ENCODE results near the gene KLHDC7A.

The KLHDC7A gene

DNA sequence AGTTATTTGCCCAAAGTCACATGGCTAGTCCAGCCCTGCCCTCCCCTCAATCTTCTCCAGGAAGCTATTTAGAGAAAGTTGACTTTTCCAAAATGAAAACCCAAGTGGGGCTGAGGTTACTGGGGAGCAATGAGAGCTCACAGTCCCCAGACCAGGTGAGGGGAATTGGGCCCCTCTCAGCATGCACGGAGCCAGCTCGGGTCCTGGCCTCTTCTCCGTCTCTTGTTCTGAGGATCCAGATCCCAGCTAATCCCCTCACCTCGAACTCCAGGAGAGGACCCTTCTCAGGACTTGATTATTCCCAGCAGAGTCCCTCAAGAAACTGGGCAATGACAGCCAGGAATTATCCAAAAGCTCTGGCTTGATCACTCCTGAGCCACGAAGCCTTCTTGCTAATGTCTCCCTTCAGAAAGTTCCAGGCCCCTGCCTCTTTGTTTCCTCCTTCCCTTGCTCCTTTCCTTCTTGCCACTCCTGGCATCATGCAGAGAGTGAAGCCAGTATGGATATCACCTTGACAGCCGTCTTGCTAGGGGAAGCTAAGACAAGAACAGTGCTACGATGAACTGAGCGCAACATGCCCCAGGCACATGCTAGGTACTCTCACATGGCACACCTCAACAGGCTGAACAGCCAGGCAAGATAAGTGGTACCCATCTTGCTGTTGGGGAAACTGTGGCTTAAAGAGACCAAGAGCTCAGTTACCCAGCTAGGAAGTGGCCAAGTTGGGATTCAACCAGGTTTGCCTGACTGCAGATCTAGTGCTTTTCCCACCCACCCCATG lies 51.9 kb downstream of the KLHDC7A start:
- H3K4me2 ChIP-seq = no peak overlapping the region
- H3K27ac ChIP-seq = no peak overlapping the region
- no peaks in the 10 kb centered on the region for H3K36me3 ChIP-seq (ENCODE audit: insufficient read depth)
- TF ChIP-seq, protein P1, sequence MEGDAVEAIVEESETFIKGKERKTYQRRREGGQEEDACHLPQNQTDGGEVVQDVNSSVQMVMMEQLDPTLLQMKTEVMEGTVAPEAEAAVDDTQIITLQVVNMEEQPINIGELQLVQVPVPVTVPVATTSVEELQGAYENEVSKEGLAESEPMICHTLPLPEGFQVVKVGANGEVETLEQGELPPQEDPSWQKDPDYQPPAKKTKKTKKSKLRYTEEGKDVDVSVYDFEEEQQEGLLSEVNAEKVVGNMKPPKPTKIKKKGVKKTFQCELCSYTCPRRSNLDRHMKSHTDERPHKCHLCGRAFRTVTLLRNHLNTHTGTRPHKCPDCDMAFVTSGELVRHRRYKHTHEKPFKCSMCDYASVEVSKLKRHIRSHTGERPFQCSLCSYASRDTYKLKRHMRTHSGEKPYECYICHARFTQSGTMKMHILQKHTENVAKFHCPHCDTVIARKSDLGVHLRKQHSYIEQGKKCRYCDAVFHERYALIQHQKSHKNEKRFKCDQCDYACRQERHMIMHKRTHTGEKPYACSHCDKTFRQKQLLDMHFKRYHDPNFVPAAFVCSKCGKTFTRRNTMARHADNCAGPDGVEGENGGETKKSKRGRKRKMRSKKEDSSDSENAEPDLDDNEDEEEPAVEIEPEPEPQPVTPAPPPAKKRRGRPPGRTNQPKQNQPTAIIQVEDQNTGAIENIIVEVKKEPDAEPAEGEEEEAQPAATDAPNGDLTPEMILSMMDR (conservative IDR thresholded peaks at IDR 0.05; ENCODE audit: low read depth, low read length) = no peak
- H2AFZ ChIP-seq (ENCODE audit: low read depth) = no peak overlapping the region
- H3K9ac ChIP-seq = no peak overlapping the region
- no peak overlapping the region for H3K4me3 ChIP-seq (IDR thresholded peaks at IDR 0.05; ENCODE audit: insufficient read depth, low read depth, low read length)
- peaks cover under 1% of the 10 kb centered on the region; the same call in 1 of the 2 replicates for H3K27me3 ChIP-seq (ENCODE audit: insufficient read depth, low read depth)
- H4K20me1 ChIP-seq (ENCODE audit: insufficient read depth) = no peaks in the 10 kb centered on the region
- no peaks in the 10 kb centered on the region for H3K4me1 ChIP-seq (ENCODE audit: low read depth, poor library complexity, severe bottlenecking)
- no peaks in the 10 kb centered on the region for H3K79me2 ChIP-seq (ENCODE audit: insufficient read depth, low read depth)

DNA sequence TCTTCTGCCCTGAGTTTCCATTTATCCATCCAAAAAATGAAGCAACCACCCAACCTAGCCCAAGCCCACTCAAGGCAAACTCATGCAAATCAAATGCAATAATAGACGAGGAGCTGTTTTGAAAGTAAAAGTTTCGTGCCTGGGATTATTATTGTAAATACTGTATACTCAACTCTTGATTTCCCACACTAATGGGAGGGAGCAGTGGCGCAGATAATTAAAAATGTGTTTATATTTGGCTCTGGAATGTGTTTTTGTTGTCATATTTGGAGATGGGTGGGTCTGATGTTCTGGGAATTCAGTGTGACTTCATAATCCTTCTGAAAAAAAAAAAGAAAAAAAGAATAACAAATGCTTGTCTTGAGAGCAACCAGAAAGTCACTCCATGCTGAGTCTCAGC lies 52.5 kb downstream of the KLHDC7A start:
- H3K27me3 ChIP-seq (ENCODE audit: insufficient read depth, low read depth) = peaks cover 2% of the 10 kb centered on the region; the same call in 1 of the 2 replicates
- H2AFZ ChIP-seq (ENCODE audit: low read depth) = no peak overlapping the region
- no peaks in the 10 kb centered on the region for H4K20me1 ChIP-seq (ENCODE audit: insufficient read depth)
- H3K4me3 ChIP-seq (IDR thresholded peaks at IDR 0.05; ENCODE audit: insufficient read depth, low read depth, low read length) = no peak overlapping the region
- no peak overlapping the region for H3K4me2 ChIP-seq
- no peaks in the 10 kb centered on the region for H3K4me1 ChIP-seq (ENCODE audit: low read depth, poor library complexity, severe bottlenecking)
- no peaks in the 10 kb centered on the region for H3K79me2 ChIP-seq (ENCODE audit: insufficient read depth, low read depth)
- no peak overlapping the region for H3K9ac ChIP-seq
- H3K27ac ChIP-seq = no peak overlapping the region
- TF ChIP-seq, protein P1 (conservative IDR thresholded peaks at IDR 0.05; ENCODE audit: low read depth, low read length) = no peak
- H3K36me3 ChIP-seq (ENCODE audit: insufficient read depth) = no peaks in the 10 kb centered on the region

DNA sequence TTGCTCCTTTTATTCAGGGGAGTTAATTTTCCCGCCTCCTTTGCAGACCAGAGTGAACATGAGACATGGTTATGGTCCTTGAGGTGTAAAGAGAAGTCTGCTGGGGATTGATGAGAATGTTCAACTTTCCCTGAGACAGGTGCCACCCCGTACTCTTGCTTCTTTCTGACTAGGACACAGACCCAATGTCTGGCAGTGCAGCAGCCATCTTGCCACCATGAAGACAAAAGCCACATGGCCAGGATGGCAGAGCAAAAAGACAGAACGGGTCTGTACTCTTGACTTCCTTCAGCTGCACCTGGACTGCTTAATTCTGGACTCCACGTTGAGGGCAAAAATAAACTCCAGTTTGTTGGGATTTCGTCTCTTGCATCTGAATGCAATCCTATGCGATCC lies 54.1 kb downstream of the KLHDC7A start:
- Histone ChIP-seq H3K36me3 (ENCODE audit: insufficient read depth) (no peaks in the 10 kb centered on the region), H4K20me1 (ENCODE audit: insufficient read depth) (no peaks in the 10 kb centered on the region), H3K4me1 (ENCODE audit: low read depth, poor library complexity, severe bottlenecking) (no peaks in the 10 kb centered on the region), H2AFZ (ENCODE audit: low read depth) (no peak overlapping the region), H3K27me3 (ENCODE audit: insufficient read depth, low read depth) (peaks cover 2% of the 10 kb centered on the region; the same call in 1 of the 2 replicates), H3K79me2 (ENCODE audit: insufficient read depth, low read depth) (no peaks in the 10 kb centered on the region), H3K4me2 (no peak overlapping the region), H3K27ac (no peak overlapping the region), H3K4me3 (IDR thresholded peaks at IDR 0.05; ENCODE audit: insufficient read depth, low read depth, low read length) (no peak overlapping the region), H3K9ac (no peak overlapping the region)
- TF ChIP-seq, protein P1 (conservative IDR thresholded peaks at IDR 0.05; ENCODE audit: low read depth, low read length) = no peak
